Activated naive CD4-positive, alpha-beta T cell treated with anti-CD3 and anti-CD28 coated beads for 36 hours (primary cell): Measurements from ENCODE around the gene CSRNP3. TPM values are rescaled to one million over a fixed set of nuclear protein-coding genes. Genes with fewer than 3 reads are reported as not detected.

Experiments
- CTCF ChIA-PET: fragments of 350-600 bp; sonication (Branson Sonifier 250); formaldehyde crosslinking; loops from one replicate; lab custom pipeline; 2021; ENCODE audit warnings: antibody characterized with exemption; lab: Charles Lee
- DNase-seq: peaks from one replicate; pipeline ENCODE4 v3.0.0-alpha.2; 2020
- H3K27ac Mint-ChIP-seq: one replicate; pipeline ENCODE4 v1.8.0; 2021; ENCODE audit warnings: mild to moderate bottlenecking, mixed read lengths
- H3K27me3 Mint-ChIP-seq: one replicate; pipeline ENCODE4 v1.8.0; 2021; ENCODE audit warnings: low read depth, mixed read lengths
- H3K36me3 Mint-ChIP-seq: one replicate; pipeline ENCODE4 v1.8.0; 2021; ENCODE audit warnings: low read depth, mixed read lengths
- H3K4me1 Mint-ChIP-seq: one replicate; pipeline ENCODE4 v1.8.0; 2021; ENCODE audit warnings: low read depth, mixed read lengths
- H3K4me3 Mint-ChIP-seq: one replicate; pipeline ENCODE4 v1.8.0; 2021; ENCODE audit warnings: mild to moderate bottlenecking, moderate library complexity, mixed read lengths
- H3K9me3 Mint-ChIP-seq: one replicate; pipeline ENCODE4 v1.8.0; 2021; ENCODE audit warnings: mixed read lengths
- intact Hi-C: fragments of 100-400 bp; cut with micrococcal nuclease; formaldehyde crosslinking; loops from one replicate; pipeline ENCODE4 v1.15.1; 2023
- total RNA-seq, 2 experiments: library from RNA; stranded (reverse); gene quantifications; one replicate each; pipeline ENCODE4 v1.2.3, GENCODE V29; 2021

Gene CSRNP3
- total RNA-seq, 2 experiments from 2014 or later: not detected

- H3K27ac Mint-ChIP-seq: no peak overlapping the region
- peaks cover 3% of the 10 kb centered on the region for H3K27me3 Mint-ChIP-seq
- no peaks in the 10 kb centered on the region for H3K36me3 Mint-ChIP-seq
- DNase-seq: no peak
- CTCF ChIA-PET: interaction anchor here (1.2 kb wide), 1 partner anchor 29 kb away, joined by 3 read pairs; no protein-coding TSS in a partner anchor
- no peaks in the 10 kb centered on the region for H3K9me3 Mint-ChIP-seq
- no peak overlapping the region for H3K4me3 Mint-ChIP-seq
- intact Hi-C loops: no loop called here
- H3K4me1 Mint-ChIP-seq: peaks cover 9% of the 10 kb centered on the region
Observed at GRCh38 chr2:165634282-165634681, 164.8 kb downstream of the CSRNP3 start.

GRCh38 chr2:165634855-165635254 is 165.4 kb downstream of the CSRNP3 start:
- Mint-ChIP-seq H3K4me1 (peaks cover 6% of the 10 kb centered on the region), H3K27me3 (peaks cover 3% of the 10 kb centered on the region), H3K4me3 (no peak overlapping the region), H3K9me3 (no peaks in the 10 kb centered on the region), H3K36me3 (no peaks in the 10 kb centered on the region), H3K27ac (no peak overlapping the region)
- intact Hi-C loops: no loop called here
- no peak for DNase-seq
- CTCF ChIA-PET: interaction anchor here (1.2 kb wide), 1 partner anchor 29 kb away, joined by 3 read pairs; no protein-coding TSS in a partner anchor

GRCh38 chr2:165635532-165635931 is 166.0 kb downstream of the CSRNP3 start:
- intact Hi-C loops: no loop called here
- Mint-ChIP-seq H3K9me3 (no peaks in the 10 kb centered on the region), H3K27ac (no peak overlapping the region), H3K27me3 (peaks cover 3% of the 10 kb centered on the region), H3K36me3 (no peaks in the 10 kb centered on the region), H3K4me1 (peaks cover under 1% of the 10 kb centered on the region), H3K4me3 (no peak overlapping the region)
- CTCF ChIA-PET: no interaction called here
- no peak for DNase-seq

DNA sequence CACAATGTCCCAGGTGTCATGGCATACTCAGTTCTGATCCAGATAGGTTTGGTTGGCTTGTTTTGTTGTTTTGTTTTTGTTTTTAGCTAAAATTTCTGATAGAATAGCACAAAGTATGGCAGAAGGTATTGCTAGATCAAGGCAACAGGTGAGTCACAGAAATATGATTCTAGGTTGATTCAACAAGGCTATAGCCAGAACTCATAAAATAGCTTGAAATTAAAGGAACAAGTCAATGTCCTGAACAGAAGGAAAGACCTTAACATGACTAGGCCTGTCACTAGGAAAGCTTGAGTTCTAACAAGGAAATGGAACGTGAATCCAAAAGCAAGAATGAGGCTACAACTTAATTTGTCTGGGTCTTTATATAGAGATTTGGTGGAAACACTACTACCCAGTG is 167.5 kb downstream of the CSRNP3 start:
- Mint-ChIP-seq H3K36me3 (no peaks in the 10 kb centered on the region), H3K4me1 (no peaks in the 10 kb centered on the region), H3K4me3 (no peak overlapping the region), H3K9me3 (no peaks in the 10 kb centered on the region), H3K27ac (no peak overlapping the region), H3K27me3 (peaks cover 3% of the 10 kb centered on the region)
- DNase-seq: no peak
- intact Hi-C loops: no loop called here
- CTCF ChIA-PET: no interaction called here

DNA sequence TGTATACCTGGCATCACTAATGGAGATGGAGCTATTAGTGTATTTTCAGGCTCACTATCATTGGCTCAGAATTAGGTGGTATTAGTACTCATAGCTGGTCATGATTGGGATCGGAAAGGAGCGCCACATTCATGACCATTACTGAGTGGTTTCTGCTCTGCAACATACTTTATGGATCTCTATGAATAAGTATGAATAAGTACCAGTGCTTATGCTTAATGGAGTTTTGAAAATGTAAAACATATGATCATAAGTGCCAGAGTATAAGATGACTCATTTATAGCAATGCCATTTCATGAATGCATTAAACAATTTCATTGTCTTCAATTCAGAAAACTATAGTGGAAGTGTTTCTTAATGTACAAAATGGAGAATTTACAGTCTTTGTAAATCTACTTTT is 167.9 kb downstream of the CSRNP3 start:
- intact Hi-C loops: no loop called here
- CTCF ChIA-PET: no interaction called here
- H3K27me3 Mint-ChIP-seq: peaks cover 3% of the 10 kb centered on the region
- H3K4me1 Mint-ChIP-seq: no peaks in the 10 kb centered on the region
- H3K4me3 Mint-ChIP-seq: no peak overlapping the region
- no peak for DNase-seq
- H3K9me3 Mint-ChIP-seq: no peaks in the 10 kb centered on the region
- H3K27ac Mint-ChIP-seq: no peak overlapping the region
- no peaks in the 10 kb centered on the region for H3K36me3 Mint-ChIP-seq

DNA sequence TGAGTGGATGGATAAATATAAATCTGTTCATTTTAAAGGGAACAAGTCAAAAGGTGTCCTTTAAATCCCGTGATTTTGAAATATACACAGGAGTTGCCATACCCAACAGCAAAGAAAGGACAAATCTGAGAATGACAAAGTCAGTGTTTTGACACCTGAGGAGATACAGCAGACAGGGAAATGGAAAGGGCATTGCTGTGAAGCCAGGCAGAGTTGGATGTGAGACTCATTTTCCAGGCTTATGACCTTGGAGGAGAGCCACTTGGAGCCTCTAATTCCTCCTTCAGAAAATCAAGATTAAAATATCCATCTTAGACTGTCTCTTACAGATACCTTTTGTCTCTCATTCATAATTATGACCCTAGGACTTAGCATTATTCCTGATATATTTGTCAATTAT is 170.0 kb downstream of the CSRNP3 start:
- no peak for DNase-seq
- Mint-ChIP-seq H3K27me3 (peaks cover 2% of the 10 kb centered on the region), H3K9me3 (no peaks in the 10 kb centered on the region), H3K27ac (no peak overlapping the region), H3K36me3 (no peaks in the 10 kb centered on the region), H3K4me1 (no peaks in the 10 kb centered on the region), H3K4me3 (no peak overlapping the region)
- intact Hi-C loops: no loop called here
- CTCF ChIA-PET: no interaction called here

DNA sequence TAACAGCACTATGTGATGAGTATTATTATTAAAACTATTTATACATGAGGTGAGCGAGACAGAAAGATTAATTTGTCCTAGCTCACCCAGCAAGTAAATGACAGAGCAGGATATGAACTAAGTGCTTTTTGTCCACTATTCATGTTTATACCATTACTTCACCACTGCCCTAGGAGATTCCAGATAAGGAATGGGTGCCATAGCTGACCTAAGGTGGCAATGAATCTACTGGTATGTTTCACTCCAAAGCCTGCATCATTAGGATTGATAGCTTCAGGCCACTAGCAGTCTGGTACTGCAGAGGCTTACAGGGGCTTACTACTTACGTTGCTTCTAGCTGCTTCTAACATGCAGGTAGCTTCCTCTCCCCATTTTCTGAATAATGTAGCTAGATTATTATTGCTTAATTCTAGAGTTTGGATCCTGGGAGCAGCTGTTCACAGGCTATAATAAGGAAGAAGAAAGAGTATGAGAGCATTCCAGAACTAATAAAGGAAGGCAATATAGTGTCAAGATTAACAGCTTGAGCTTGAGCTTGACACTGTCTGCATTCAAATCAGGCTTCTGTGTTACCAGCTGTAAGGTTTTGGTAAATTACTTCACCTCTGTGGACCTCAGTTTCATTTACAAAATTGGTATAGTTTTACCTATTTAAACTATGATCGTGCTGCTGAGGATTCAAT is 170.9 kb downstream of the CSRNP3 start:
- Mint-ChIP-seq H3K27ac (no peak overlapping the region), H3K27me3 (peaks cover 2% of the 10 kb centered on the region), H3K4me1 (no peaks in the 10 kb centered on the region), H3K4me3 (no peak overlapping the region), H3K36me3 (no peaks in the 10 kb centered on the region), H3K9me3 (no peaks in the 10 kb centered on the region)
- CTCF ChIA-PET: no interaction called here
- DNase-seq: no peak
- intact Hi-C loops: no loop called here

GRCh38 chr2:165645930-165646831 is 176.7 kb downstream of the CSRNP3 start:
- H3K27ac Mint-ChIP-seq: no peak overlapping the region
- no peak for DNase-seq
- H3K4me1 Mint-ChIP-seq: no peaks in the 10 kb centered on the region
- intact Hi-C loops: no loop called here
- CTCF ChIA-PET: no interaction called here
- no peaks in the 10 kb centered on the region for H3K9me3 Mint-ChIP-seq
- H3K36me3 Mint-ChIP-seq: no peaks in the 10 kb centered on the region
- H3K4me3 Mint-ChIP-seq: no peak overlapping the region
- peaks cover 4% of the 10 kb centered on the region for H3K27me3 Mint-ChIP-seq

GRCh38 chr2:165647409-165647808 is 177.9 kb downstream of the CSRNP3 start:
- DNase-seq: no peak
- Mint-ChIP-seq H3K27ac (no peak overlapping the region), H3K4me3 (no peak overlapping the region), H3K36me3 (no peaks in the 10 kb centered on the region), H3K27me3 (peaks cover 4% of the 10 kb centered on the region), H3K9me3 (no peaks in the 10 kb centered on the region), H3K4me1 (no peaks in the 10 kb centered on the region)
- CTCF ChIA-PET: no interaction called here
- intact Hi-C loops: no loop called here

GRCh38 chr2:165648801-165649200 is 179.3 kb downstream of the CSRNP3 start:
- intact Hi-C loops: no loop called here
- CTCF ChIA-PET: no interaction called here

GRCh38 chr2:165651233-165651632 is 181.7 kb downstream of the CSRNP3 start:
- no peaks in the 10 kb centered on the region for H3K4me1 Mint-ChIP-seq
- no peaks in the 10 kb centered on the region for H3K36me3 Mint-ChIP-seq
- intact Hi-C loops: no loop called here
- no peak overlapping the region for H3K27ac Mint-ChIP-seq
- peaks cover 4% of the 10 kb centered on the region for H3K27me3 Mint-ChIP-seq
- H3K9me3 Mint-ChIP-seq: no peaks in the 10 kb centered on the region
- H3K4me3 Mint-ChIP-seq: no peak overlapping the region
- DNase-seq: no peak
- CTCF ChIA-PET: interaction anchor here (0.6 to 1.1 kb wide), 2 partner anchors 23 to 959 kb away, joined by 3 read pairs; no protein-coding TSS in a partner anchor

More at GRCh38 chr2:165648801-165649200, 179.3 kb downstream of the CSRNP3 start:
- H3K36me3 Mint-ChIP-seq: no peaks in the 10 kb centered on the region
- H3K27me3 Mint-ChIP-seq: peaks cover 4% of the 10 kb centered on the region
- H3K27ac Mint-ChIP-seq: no peak overlapping the region
- no peaks in the 10 kb centered on the region for H3K9me3 Mint-ChIP-seq
- no peaks in the 10 kb centered on the region for H3K4me1 Mint-ChIP-seq
- DNase-seq: no peak
- H3K4me3 Mint-ChIP-seq: no peak overlapping the region

GRCh38 chr2:165655661-165656060 is 186.2 kb downstream of the CSRNP3 start:
- CTCF ChIA-PET: no interaction called here
- Mint-ChIP-seq H3K9me3 (no peaks in the 10 kb centered on the region), H3K4me1 (no peaks in the 10 kb centered on the region), H3K27ac (no peak overlapping the region), H3K27me3 (peaks cover 7% of the 10 kb centered on the region), H3K36me3 (no peaks in the 10 kb centered on the region), H3K4me3 (no peak overlapping the region)
- DNase-seq: no peak
- intact Hi-C loops: no loop called here
